GM21423 (cell line): ENCODE measurements around the gene NFE2.

Experiments
- ATAC-seq: cut with Tn5 transposase; IDR thresholded peaks from one replicate; pipeline ENCODE4 v1.9.1; 2021; ENCODE audit warnings: mild to moderate bottlenecking, moderate library complexity; ENCODE audit not compliant: unreplicated experiment

The NFE2 gene

DNA sequence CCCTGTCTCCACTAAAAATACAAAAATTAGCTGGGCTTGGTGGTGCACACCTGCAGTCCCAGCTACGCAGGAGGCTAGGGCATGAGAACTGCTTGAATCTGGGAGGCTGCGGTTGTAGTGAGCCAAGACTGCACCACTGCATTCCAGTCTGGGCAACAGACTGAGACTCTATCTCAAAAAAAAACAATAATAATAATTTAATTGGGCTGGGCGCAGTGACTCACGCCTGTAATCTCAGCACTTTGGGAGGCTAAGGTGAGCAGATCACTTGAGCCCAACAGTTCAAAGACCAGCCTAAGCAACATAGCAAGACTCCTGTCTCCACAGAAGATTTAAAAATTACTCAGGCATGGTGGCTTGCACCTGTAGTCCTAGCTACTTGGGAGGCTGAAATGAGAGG is 47.6 kb downstream of the NFE2 start:
- ATAC-seq, result no peak

DNA sequence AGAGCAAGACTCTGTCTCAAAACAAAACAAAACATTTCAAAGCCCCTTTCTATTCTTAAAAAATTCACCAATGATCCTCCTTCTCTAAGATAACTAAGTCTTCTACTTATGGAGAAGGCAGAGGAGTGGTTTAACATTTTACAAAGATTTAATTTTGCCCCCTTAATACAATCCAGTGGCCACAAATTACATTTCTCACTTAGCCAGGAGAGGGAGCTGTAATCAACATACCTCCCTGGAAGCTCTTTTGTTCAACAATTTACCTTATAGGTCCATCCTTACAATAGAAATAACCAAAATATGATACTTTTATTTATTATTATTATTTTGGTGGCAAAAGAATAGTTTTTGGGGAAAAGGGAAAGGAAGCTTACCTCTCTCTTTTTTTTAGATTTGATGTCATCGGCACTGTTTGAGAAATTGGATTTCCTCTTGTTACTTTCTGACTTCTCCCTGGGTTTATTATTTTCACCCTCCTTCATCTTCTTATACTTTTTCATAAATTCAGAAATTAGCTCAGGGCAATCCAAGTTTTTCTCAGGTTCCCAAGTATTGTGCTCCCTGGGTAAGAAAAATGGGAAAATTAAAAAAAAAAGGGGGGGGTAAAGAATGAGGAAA is 49.0 kb downstream of the NFE2 start:
- ATAC-seq, result no peak

DNA sequence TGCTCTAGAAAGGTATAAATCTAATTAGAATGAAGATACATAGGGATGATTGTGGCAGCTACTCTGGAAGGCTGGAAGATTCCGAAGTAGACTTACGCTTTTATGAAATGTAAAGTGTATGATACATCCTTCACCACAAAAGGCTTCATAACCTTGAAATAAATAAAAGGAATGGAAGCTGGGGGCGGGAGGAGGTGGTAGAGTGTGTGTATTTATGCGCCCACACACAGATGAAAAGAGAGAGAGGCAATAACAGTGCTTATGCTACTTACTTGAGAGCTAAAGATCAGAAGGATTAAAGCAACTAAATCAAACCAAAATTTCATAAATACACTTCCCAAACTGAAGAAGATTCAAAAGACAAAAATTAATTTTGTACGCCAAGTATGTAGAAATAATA is 51.3 kb downstream of the NFE2 start:
- no peak for ATAC-seq

DNA sequence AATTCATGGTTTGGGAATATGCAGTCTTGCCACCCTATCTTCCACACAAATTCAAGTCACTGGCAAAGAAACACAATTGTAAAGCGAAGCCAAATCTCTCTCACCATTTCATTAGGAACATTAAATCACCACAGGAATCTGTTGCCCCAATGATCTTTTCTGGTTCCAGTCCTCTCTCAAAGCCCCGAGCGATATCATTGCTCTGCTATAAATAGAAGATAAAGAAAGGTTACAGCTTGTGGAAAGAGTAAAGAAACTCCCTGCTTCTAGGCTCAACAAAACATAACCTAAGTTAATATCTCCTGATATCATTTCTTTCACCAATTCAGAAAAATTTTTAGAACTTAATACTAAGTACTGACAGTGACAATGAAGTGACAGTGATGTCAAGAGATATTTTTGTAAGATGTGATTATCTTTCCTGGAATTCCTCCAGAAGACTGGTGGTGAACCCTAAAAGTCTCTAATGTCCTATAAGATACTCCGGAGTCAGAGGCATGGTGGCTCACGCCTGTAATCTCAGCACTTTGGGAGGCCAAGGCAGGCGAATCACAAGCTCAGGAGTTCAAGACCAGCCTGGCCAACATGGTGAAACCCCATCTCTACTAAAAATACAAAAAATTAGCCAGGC is 54.7 kb downstream of the NFE2 start:
- ATAC-seq, result no peak
